GM13977 (cell line): Measurements from ENCODE around the gene CAPN13.

Source experiments
- DNase-seq: peaks from one replicate; pipeline ENCODE4 v3.0.0; 2012; ENCODE audit warnings: low spot score
- CTCF ChIP-seq: IDR thresholded peaks from 2 replicates; pipeline ENCODE4 v1.5.1; 2012; ENCODE audit warnings: mild to moderate bottlenecking, control low read depth; ENCODE audit not compliant: insufficient read depth; ENCODE audit errors: extremely low read depth, missing control alignments
- in situ Hi-C: fragments of 300-500 bp; cut with MboI; formaldehyde crosslinking; loops from one replicate; pipeline ENCODE4 v1.12.0; 2022; ENCODE audit warnings: low sequenced_read_pairs, low pct_unique_long_range_greater_than_20kb, mixed read lengths, inconsistent platforms; ENCODE audit not compliant: unreplicated experiment

The CAPN13 gene

GRCh38 chr2:30683236-30683956 lies 123.8 kb downstream of the CAPN13 start:
- in situ Hi-C loops, result no loop called here
- no peak for DNase-seq
- no peak for TF ChIP-seq CTCF

GRCh38 chr2:30681022-30681421 lies 126.2 kb downstream of the CAPN13 start:
- TF ChIP-seq CTCF, result no peak
- DNase-seq, result no peak
- in situ Hi-C loops, result no loop called here

- DNase-seq, result no peak
- in situ Hi-C loops, result no loop called here
- TF ChIP-seq CTCF, result no peak
These were observed 127.1 kb downstream of the CAPN13 start for GRCh38 chr2:30680121-30680520.

- no peak for DNase-seq
- in situ Hi-C loops, result no loop called here
- no peak for TF ChIP-seq CTCF
These were observed 127.7 kb downstream of the CAPN13 start for GRCh38 chr2:30679426-30680088.

- no peak for DNase-seq
- no peak for TF ChIP-seq CTCF
- in situ Hi-C loops, result no loop called here
These were observed 128.7 kb downstream of the CAPN13 start for GRCh38 chr2:30678410-30679137.

- in situ Hi-C loops, result no loop called here
- TF ChIP-seq CTCF, result no peak
- no peak for DNase-seq
These were observed 129.3 kb downstream of the CAPN13 start for GRCh38 chr2:30677861-30678385.
